Activated effector memory CD4-positive, alpha-beta T cell treated with Interleukin-2 at 50 U/mL for 16 hours (primary cell): Measurements from ENCODE around the gene DUSP18.
A peak's percentile ranks its signal among the peaks of the same experiment; 100 is the strongest.
"Not testable (repeated sequence)": the region's sequence is repeated elsewhere in the genome, so short reads cannot be mapped to it uniquely, and the experiment has no call there.

Experiments used
- DNase-seq: peaks from one replicate; pipeline ENCODE4 v3.0.0-alpha.2; 2020

DUSP18 gene

DNA sequence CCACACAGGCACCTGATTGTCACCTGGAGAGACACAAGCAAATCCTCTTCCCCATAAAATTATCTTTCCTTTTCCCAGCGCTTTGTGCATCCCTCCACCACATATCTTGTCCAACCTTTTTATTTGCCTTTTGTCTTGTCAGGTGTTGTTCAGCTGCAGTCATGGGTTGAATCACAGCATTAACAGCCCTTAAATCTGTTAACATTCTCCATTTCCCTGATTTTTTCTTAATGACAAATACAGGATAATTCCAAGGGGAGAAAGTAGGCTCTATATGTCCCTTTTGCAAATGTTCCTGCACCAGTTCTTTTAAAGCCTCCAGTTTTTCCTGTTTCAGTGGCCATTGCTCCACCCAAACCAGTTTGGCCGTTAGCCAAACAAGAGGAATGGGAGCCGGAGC lies 8.9 kb upstream of the DUSP18 start:
- not testable (repeated sequence) for DNase-seq

DNA sequence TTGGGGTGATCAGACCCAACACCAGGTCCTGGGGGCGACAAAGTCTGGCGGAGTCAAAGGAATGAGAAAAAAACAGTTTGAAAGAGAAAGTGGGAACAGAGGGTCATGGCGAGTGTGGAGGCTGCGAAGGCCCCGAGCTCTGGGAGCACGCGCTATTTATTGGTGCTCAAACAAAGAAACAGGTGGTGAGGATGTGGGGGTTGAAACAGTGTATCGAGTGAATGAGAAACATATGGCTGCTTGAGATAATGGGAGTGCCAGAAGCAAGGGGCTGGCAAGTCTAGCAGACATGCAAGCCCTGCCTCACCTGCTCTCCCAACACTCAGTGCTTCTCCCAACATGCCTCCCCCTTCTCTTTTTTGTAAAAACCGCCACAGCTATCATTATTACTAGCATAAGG lies 7.8 kb upstream of the DUSP18 start:
- DNase-seq: no peak

DNA sequence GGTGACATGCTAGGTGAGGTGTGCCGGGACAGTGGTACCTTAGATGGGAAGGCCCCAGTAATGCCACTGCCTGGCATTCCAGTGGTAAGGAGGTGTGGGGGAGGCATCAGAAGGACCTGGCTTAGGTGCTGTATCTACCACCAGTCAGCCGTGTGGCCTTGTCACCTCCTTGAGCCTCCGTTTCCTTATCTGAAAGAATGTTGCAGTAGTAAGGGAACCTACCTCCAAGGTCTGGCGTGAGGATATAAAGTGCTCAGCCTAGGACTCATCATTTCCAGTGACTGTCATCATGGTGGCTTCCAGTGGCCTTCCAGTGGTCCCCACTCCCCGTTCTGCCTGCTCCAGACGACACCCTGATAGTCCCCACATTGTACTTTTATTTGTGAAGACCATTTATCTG lies 6.8 kb upstream of the DUSP18 start:
- no peak for DNase-seq

DNA sequence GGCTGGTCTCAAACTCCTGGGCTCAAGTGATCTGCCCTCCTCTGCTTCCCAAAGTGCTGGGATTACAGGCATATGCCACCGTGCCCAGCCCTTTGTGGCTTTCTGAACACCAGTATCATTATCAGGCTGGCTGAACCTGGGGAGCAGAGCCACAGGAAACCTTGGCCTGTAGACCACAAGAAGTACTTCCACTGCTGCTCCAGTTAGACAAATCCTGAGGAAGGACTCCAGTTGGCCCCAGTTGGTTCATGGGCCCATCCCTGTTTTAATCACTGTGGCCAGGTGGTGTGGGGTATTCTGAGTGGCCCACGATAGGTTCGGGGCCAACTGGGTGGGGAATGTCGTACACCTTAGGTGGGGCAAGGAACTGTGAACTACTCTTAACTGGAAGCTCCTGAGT lies 5.5 kb upstream of the DUSP18 start:
- no peak for DNase-seq

DNA sequence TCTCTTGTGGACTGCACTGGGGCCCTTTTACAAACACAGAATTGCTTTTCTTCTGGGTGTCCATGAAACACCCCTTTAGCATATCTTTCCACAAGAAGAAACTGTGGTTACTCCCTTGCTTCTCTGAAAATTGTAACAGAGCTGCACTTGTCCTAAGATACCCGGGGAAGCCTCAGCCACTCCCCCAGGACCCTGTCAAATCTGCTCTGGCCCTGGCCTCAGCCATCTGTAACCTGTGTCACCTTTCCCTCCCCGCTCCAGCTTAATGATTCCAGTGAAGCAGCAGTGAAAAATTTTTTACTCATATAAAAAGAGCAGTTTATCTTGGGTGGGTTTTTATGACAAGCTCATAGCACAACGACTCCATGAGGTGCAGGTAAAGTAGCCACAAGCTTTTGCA lies 3.4 kb upstream of the DUSP18 start:
- DNase-seq: no peak

DNA sequence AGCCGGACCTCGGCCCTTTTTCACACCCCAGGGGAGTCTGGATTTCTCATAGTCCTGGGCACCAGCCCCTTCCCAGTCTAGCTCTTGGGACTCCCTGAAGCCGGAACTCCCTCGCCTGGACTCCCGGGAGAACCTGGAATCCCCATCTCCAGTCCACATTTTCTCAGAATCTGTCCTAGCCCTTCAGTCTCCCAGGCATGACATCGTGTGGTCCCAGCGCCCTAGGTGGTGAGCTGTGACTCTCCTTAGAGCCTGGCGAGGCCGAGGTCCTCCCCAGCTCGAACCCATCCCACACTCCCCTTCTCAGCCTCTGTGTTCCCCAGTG lies 673 bp upstream of the DUSP18 start:
- DNase-seq: no peak

DNA sequence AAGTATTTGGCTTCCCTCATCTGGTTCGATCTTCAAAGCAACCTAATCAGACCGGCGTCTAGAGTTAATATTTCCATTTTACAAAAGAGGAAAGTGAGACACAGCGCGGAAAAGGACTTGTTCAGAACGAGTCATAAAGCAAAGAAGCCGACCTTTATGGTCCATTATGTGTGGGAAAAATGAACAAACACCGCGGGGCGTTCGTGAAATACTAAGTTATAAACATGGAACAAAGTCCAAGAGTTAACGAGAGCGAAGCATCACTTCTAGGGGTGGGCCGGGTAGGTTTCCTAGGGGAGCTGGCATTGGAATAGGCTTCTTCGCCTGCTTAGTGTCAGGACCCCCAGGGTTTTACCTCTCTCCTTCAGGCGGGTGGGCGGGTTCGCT lies 575 bp downstream of the DUSP18 start:
- no peak for DNase-seq

DNA sequence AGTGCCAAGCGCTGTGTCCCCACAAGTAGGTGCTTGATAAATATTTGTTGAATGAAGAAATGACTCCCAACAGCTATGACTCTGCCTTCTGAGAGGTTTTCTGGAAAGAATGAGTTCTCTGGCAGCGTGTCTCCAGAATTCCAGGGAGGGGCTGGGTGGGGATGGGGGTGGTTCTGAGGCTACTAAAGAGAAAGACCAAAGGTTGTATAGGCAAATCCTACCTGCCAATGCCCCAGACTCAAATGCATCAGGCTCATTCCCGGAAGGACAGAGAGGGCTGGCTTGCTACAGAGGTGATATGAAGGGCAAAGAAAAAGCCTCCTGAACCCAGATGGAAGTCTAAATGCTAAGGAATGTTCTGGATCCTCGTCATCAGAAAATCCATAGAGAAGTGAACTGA lies 1.9 kb downstream of the DUSP18 start:
- DNase-seq: no peak

DNA sequence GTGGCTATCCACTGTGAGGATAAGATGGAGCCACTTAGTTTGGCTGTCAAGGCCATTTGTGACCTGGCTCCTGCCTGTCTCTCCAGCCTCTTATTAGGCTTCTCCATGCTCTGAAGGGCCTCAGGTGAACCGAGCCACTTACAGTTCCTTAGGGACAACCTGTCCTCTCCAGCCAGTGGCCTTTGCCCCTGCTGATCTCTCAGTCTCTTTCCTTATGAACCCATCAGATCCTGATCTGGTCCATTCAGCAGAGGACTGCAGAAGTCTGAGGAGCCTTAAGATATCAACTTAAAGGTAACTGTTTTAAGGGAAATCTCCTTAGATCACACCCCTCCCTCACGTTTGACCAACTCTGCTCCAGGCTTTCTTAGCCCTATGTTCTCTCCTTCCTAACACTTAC lies 2.4 kb downstream of the DUSP18 start:
- no peak for DNase-seq

DNA sequence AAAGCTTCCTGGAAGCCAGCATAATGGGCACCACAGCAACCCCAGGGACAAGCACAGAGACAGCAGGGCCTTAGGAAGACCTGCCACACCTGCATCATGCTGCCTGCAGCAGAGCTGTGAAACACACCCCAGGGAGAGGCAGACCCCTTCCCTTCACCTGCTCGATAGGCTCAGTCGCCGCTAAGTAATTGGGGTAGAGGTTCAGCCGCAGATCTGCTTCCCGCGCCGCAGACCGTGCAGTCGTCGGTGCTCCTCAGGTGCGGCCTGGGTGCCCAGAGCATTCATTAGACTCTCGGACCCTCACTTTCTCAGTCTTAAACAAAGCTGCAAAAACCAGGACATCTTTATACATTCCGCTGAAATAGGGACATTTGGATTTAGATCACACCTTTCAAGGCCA lies 2.9 kb downstream of the DUSP18 start:
- no peak for DNase-seq

DNA sequence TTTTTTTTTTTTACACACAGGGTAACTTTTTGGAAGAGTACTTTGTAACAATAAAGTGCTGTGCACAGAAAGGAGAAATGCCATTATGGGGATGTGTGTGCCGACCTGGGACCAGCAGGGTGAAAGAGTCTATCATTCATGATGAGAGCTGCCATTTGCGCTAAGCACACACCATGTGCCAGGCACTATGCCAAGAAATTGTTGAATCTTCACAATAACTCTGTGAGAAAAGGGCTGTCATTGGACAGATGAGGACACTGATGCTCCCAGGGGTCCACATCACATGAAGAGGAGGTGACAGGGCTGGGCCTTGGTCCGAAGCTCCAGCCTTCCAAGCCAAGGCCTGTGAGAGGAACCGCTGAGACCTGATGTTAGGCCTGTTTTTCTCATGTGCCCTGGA lies 5.6 kb downstream of the DUSP18 start:
- DNase-seq: no peak

DNA sequence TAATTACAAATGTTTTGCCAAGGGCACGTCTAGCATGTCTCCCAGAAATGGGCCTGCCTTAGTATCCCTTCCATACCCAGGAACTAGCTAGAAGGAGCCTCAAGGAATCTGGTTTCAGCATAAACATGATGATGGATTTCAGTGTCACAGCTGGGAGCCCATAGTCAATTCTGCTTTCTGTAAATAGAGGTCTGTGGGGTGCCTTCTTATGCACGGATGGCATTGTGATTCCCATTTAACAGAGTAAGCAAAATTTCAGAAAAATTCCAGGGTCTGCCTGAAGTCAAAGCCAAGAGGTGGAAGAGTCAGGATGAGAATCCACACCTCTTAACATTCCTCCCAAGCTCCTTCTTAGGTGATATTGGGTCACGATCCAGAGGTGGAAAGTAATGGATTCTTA lies 12.1 kb downstream of the DUSP18 start:
- no peak for DNase-seq

DNA sequence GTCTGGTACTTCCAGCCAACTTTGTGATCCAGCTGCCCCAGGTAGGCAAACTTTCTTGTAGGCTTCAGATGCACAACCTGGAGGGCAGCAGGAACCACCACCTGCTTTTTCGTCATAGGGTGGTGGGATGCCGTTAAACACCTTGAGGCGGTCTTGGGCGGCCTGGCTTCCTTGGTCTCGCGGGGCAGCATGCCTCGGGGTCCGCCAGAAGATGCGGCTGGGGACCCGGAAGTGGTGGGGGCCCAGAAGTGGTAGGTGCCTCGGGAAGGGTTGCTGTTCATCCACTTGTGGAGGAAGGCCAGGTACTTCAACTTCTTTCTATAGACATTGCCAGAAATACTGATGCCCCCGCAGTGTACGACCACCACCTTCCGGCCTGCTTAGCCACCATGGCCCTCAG lies 13.3 kb downstream of the DUSP18 start:
- DNase-seq: no peak

DNA sequence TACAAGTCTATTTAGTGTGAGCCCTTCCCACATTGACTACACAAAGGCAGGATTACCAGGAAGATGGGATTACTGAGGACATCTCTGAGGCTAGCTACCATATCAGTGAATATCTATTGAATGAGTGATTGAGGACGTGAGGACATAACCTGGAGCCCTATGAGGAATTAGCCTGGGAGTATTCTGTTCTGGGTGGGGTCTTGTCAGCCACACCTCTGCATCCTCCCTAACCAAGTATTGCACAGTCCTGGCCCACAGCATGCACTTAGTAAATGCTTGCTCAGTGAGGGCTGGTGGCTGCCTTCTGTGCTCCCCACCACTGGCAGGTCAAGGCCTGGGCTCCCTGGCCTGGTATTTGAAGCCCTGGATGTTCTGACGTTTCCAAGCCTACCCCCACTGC lies 14.8 kb downstream of the DUSP18 start:
- DNase-seq: no peak

DNA sequence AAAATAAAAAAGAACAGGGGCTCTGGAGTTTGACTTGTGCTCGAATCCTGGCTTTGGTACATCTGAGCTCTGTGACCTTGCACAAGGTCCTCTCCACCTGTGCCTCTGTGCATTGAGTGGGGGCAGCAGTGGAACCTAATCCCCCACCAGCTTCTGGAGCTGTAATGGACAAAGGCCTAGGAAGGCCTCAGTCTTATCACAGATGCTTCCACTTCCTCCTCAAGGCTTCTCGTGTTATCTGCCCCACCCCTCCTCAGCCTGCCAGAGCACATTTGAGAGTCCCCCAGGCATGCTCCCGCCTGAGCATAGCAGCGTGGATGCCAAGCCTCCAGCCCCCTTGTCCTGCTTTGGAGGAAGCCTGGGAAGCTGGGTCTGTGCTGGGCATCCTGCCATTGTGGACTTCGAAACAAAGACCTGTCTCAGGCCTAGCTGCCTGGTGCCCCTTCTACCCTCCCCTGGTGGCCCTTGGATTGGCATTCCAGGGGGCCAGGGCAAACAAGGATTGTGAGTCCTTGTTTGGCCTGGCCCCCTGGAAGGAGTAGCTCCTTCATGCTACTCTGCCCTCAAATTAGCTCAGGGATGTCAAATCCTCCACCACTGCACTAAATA lies 17.1 kb downstream of the DUSP18 start:
- no peak for DNase-seq

DNA sequence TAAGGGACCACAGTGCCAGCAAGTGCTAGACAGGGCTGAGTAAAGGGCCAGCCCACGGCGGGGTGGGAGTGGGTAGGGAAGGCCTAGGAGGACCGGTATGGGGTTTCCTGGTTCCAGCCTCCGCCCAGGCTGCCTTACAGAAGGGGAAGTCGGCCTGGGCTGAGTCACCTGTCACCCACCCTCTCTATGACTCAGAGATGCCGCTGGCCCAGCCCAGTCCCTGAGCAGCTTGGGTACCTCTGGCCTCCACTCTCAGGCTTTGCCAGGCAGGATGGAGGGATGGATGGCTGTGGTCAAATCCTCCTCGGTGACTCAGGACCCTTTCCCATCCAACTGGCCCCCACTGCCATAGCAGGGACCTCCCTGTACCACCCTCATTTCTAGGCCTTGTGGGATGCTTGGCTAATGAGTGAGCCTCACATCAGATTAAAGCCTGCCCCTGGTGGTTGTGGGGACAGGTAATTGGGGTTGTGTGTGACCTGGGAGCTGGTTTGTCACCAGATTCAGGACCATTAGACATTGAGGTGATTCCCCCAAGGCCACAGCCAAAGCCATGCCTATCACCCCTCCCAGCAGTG lies 18.2 kb downstream of the DUSP18 start:
- DNase-seq: peak; percentile 63

DNA sequence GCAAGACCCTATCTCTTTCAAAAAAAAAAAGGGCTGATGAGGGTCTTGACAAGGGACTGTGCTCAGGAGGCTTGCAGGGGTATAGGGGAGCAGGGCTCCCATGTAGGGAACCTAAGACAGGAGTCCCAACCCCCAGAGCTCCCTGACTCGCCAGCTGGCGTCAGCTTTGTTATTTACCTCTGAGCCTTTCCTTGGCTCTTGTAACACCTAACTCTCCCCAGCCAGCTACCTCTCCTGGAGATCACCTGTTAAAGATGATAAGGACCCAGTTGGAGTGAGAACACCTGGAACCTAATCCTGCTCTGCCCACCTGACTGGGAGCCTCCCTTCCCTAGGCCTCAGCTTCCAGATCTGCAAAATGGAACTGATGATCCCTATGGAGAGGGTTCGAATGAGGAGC lies 18.9 kb downstream of the DUSP18 start:
- no peak for DNase-seq

DNA sequence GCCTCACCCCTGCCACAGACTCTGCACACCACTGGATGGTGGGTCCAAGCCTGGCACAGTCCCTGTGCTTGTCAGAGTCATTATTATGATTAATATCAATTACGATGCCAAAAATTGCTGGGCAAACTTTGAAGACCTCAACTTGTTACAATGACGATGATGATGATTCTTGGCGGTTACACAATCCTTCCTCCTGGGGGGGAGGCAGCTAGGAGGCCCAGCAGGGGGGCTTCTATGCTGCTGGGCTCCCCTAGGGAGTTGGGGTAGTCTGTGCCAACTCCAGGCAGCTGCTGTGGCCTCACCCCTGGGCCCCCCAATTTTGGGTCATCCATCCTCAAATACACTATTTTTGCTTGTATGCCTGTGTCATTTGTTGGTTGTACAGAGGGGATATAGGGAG lies 20.1 kb downstream of the DUSP18 start:
- no peak for DNase-seq

DNA sequence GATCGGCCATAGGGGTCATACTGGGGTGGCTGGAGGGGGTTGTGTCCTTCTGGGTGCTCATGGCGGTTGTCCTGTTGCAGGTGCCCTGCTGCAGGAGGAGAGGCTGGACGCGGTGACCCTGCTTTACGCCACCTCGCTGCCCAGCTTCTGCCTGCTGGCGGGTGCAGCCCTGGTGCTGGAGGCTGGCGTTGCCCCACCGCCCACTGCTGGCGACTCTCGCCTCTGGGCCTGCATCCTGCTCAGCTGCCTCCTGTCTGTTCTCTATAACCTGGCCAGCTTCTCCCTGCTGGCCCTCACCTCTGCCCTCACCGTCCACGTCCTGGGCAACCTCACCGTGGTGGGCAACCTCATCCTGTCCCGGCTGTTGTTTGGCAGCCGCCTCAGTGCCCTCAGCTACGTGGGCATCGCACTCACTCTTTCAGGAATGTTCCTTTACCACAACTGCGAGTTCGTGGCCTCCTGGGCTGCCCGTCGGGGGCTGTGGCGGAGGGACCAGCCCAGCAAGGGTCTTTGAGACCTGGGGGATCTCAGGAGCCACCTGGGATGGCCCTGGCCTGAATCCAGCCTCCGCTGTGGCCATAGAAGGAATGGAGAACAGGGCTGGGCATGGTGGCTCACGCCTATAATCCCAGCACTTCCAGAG lies 21.0 kb downstream of the DUSP18 start:
- DNase-seq: no peak

DNA sequence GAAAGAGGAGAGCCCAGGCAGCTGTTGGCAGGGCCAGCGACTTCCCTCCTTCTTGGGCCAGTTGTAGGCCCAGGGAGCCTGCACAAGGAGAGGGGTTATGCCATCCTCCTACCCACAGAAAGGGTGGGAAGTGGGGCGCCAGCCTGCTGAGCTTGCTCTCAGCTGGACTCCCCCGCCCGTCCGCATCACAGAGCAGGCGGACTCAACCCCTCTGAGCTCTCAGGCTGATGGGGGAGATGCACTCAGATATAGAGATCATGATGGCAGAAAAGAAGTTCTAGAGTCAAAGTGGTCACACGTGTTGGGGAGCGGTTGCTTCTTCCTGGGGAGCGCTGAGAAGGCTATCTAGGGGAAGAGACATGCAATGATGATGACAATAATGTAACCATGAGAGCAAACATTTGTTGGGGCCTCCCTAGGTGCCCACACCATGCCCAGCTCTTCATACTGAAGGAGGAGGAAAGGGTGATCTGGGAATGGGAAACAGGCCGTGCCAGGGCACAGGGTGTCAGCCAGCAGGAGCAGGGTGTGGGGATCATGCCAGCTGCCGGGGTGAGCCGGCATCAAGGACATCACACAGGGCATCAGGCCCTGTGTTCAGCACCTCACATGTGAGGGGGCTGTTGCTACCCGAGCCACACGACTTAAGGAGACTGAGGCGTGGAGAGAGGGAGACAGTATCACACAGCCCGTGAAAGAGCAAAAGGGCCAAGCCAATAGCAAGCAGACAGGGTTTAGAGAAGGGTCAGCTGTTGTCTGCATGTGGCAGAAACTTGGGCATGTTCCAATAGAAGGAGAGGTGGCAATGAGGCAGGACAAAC lies 24.4 kb downstream of the DUSP18 start:
- no peak for DNase-seq

DNA sequence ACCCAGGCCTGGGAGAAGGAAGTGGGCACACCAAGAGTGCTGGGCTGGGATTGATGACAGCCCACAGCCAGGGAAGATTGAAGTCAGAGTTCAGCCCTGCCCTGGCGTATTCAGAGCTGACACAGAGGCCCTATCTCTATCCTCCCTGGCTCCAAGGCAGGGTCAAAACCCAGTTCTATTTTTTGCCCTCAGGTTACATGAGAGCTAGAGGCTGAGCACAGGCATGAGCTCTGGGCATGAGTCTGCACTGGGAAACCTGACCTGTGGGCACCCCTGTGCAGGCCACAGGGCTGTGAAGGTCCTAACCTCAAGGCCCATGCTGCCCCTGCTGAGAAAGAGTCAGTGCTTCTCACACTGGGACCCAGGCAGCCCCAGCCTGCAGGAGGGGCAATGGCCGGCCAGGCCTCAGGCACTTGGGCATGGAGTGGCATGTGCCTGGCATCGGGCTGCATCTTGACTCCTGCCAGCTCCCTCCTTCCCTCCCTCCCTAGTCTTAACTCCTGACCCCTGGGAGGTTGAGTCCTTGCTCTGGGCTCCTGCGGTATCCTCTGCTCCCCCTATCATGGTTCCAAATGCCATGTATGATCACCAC lies 26.7 kb downstream of the DUSP18 start:
- no peak for DNase-seq

DNA sequence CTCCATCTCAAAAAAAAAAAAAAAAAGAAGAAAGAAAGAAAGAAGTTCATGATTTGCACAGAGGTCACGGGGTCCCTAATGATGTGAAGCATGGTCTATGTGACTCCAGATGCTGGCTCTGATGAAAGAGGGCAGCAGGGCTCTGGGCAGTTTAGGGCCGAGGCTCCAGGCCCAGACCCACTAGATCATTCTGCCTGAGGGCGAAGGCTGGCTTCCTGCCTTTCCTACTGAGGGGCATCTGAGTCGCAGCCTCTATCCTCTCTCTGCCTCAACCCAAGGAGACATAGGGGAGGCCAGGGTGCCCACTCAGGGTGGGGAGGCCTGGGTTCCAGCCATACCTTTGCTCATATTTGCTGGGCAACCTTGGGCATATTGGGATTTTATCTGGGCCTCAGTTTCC lies 27.3 kb downstream of the DUSP18 start:
- no peak for DNase-seq

DNA sequence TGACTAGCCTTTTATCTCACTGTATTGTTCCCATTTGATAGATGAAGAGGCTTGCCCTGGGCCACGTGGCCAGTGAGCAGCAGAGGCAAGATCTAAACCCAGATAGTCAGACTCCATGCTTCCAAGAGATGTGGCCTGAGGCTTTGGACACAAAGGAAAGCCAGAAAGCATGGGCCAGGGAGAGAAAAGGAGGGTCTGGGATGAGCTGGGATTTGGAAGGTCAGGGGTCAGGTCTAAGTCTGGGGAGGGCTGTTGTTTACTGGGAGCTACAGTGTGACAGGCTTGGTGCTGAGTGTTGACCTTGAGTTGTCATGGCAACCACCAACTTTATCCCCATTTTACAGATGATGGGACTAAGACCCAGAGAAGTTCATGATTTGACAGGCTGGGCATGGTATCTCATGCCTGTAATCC lies 30.0 kb downstream of the DUSP18 start:
- no peak for DNase-seq
